Measurements from ENCODE around the gene NRF1.
"Not testable (repeated sequence)": the region's sequence is repeated elsewhere in the genome, so short reads cannot be mapped to it uniquely, and the experiment has no call there.

Gene NRF1

GRCh38 chr7:129671266-129671665 is 59.7 kb downstream of the NRF1 start:
- intact Hi-C loops (cut with DNase I): no loop called here
- DNase-seq: no peak

DNA sequence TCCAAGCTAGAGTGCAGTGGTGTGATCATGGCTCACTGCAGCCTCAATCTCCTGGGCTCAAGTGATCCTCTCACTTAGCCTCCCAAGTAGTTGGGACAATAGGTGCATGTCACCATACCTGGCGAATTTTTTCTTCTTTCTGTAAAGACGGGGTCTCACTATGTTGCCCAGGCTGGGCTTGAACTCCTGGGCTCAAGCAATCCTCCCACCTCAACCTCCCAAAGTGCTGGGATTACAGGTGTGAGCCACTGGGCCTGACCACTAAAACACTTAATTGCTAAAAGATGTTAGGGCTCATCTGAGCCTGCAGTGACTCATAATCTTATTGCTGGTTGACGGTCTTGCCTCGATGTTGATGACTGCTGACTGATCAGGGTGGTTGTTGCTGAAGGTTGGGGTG is 63.0 kb downstream of the NRF1 start:
- DNase-seq; intact Hi-C loops (cut with DNase I): not testable (repeated sequence)

DNA sequence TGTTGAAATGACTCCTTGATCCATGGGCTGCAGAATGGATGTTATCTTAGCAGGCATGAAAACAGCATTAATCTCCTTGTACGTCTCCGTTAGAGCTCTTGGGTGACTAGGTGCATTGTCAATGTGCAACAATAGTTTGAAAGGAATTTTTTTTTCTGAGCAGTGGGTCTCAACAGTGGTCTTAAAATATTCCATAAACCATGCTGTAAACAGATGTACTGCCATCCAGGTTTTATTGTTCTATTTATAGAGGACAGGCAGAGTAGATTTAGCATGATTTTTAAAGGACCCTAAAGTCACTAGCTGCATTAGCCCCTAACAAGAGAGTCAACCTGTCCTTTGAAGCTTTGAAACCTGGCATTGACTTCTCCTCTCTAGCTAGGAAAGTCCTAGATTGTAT is 64.0 kb downstream of the NRF1 start:
- intact Hi-C loops (cut with DNase I): no loop called here
- no peak for DNase-seq

DNA sequence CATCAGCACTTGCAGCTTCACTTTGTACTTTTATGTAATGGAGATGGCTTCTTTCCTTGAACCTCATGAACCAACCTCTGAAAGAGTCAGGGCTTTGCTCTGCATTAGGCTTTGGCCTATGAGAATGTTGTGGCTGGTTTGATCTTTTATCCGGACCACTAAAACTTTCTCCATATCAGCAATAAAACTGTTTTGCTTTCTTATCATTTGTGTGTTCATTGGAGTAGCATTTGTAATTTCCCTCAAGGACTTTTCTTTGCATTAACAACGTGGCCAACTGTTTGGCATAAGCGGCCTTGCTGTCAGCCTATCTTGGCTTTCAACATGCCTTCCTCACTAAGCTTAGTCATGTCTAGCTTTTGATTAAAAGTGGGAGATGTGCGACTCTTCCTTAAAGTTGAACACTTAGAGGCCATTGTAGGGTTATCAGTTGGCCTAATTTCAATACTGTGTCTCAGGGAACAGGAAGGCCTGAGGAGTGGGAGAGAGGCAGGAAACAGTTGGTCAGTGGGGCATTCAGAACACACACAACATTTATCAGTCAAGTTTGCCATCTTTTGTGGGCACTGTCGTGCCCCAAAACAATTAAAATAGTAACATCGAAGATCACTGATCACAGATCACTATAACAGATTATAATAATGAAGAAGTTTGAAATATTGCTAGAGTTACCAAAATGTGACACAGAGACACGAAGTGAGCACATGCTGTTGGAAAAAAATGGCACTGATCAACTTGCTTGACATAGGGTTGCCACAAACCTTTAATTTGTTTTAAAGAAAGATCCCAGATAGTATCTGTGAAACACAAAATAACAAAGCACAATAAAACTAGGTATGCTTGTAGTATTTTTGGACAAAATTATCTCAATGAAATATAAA is 64.7 kb downstream of the NRF1 start:
- no peak for DNase-seq
- intact Hi-C loops (cut with DNase I): no loop called here

GRCh38 chr7:129677796-129678195 is 66.3 kb downstream of the NRF1 start:
- intact Hi-C loops (cut with DNase I): no loop called here

DNA sequence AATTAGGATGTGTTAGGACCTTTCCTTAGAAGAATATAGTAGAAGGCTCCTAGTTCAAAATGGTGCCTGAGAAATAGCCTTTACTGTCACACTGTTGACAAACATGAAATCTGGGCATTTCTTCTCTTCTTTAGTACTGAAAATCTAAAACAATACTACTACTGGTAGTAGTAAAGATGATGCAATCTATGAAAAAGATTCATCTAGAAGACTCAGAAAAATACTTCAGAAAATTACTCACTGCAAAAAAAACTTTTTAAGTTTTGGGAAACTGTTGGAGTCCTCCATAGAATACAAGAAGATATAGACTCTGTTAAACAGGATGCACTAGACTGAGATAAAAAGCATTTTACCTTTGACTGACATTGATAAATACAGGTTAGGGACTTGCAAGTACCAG is 67.1 kb downstream of the NRF1 start:
- intact Hi-C loops (cut with DNase I): no loop called here
- no peak for DNase-seq

More at GRCh38 chr7:129677796-129678195, 66.3 kb downstream of the NRF1 start:
- DNase-seq: no peak

DNA sequence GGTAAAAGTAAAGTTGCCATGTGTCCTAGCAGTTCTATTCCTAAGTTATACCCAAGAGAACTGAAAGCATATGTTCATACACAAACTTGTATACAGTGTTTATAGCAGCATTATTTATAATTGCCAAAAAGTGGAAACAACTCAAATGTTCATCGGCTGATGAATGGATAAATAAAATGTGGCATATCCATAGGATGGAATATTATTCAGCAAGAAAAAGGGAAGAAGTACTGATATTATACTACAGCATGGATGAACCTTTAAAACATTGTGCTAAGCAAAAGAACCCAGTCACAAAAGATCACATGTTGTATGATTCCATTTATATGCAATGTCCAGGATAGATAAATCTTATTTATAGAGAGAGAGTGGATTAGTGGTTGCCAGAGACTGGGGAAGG is 68.9 kb downstream of the NRF1 start:
- intact Hi-C loops (cut with DNase I): no loop called here
- no peak for DNase-seq

DNA sequence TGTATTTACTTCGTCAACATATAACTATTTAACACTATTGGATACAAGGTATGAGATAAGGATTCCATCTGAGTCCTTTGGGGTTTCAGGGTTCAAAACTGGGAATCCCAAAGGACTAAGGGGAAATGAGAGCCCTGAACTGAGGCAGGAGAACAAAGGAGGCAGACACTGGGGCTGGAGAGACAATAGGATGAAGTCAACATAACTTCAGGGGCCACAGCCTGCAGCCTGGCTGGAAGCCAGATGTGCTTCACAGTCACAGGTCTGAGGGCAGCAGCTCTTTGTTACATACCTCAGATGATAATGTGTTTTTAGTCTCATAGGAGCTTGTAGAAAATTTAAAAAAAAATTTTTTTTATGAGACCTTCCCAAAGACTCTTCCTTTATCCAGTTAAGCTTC is 73.3 kb downstream of the NRF1 start:
- intact Hi-C loops (cut with DNase I): no loop called here
- no peak for DNase-seq

DNA sequence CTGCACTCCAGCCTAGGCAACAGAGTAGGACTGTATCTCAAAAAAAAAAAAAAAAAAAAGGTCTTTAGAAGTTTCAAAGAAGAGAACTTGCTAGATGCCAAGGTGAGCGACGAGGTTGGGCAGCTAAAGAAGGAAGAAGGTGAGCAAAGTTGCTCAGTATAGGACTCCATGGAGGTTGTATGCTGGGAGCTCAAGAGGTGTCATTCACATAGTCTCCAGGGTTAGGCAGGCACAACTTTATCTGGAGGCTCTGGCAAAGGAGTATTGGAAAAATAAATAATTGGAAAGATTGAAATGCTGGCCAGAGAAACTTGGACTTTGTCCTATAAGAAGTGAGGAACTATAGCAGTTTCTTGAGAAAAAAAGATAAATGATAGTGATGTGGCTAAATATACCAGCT is 74.5 kb downstream of the NRF1 start:
- intact Hi-C loops (cut with DNase I): no loop called here
- no peak for DNase-seq

DNA sequence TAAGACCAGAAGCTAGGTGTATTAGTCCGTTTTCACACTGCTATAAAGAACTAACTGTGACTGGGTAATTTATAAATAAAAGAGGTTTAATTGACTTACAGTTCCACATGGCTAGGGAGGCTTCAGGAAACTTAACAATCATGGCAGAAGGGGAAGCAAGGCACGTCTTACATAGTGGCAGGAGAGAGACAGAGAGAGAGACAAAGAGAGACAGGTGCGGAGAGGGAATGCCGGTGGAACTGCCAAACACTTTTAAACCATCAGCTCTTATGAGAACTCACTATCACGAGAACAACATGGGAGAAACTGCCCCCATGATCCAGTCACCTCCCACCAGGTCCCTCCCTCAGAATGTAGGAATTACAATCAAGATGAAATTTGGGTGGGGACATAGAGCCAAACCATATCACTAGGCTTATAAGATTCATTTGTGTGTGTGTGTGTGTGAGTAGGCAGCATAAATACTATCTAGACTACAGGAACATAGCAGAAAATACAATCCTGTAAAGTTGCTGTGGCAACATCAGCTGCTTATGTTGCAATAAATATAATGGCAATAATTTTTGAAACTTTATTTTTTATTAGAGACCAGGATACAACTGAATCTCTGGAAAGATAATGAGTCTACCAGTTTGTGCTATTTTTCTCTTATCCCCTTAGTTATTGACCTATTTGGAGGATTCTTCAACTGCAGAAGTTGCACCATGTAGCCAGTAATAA is 77.1 kb downstream of the NRF1 start:
- no peak for DNase-seq
- intact Hi-C loops (cut with DNase I): no loop called here

DNA sequence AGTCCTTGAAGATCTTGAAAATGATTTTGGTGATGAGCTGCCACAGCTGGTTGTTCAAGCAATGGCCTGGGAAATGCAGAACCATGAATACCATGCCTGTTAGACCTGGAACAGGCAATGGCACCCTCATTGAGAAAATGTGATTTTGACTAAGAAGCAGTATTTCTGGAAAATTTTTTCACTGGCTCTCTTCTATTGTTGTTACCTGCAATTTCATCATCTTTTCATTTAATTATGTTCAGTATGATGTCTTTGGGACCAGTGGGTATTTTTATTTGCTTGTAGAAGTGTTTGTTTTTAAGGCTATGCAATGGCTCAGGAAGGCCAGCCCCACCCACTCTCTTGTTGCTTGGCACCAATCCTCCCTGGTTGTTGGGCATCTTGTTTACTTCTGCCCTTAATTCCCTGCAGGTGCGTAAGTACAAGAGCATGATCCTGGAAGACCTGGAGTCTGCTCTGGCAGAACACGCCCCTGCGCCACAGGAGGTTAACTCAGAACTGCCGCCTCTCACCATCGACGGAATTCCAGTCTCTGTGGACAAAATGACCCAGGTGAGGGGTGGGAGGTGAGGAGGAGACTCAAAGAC is 78.6 kb downstream of the NRF1 start:
- no peak for DNase-seq
- intact Hi-C loops (cut with DNase I): no loop called here

- intact Hi-C loops (cut with DNase I): no loop called here
- DNase-seq: no peak
Measured at GRCh38 chr7:129690701-129691100, 79.2 kb downstream of the NRF1 start.

DNA sequence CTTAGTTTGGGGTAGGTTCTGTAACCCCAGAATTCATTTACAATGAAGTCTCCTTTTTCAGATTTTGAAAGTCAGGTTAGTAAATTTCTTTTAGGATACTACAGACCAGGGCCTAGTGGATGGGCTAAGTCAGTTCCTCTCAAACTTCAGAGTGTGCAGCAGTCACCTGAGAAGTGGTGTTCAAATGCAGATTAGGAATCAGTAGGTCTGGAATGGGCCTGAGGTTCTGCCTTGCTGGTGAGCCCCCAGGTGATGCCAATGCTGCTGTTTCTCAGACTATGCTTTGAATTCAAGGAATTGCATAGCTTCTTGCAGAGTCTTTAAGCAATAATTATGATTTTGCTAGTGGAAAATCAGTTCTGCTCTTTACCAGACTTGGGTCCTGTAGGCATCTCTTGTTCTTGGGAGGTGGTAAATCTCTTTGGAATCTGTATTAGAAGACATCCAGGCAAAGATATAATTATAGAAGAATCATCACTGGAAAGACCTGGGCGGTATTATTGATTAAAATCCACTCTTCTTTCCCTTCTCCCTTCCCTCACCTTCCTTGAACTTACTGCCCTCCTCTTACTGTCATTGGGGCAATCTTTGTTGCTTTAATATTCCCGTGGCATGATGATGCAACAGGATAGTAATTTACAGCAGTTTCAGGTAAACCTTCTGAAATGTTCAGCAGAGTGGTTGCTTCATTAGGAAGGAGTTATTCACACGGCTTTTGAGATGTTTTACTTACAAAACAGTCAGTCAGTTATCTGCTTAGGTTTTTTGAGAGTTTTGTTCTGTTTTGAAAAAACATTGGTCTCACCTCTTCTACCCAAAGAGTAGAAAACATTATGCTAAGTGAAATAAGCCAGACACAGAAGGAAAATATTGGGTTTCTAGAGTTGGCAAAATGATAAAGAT is 87.2 kb downstream of the NRF1 start:
- intact Hi-C loops (cut with DNase I): no loop called here
- DNase-seq: no peak

DNA sequence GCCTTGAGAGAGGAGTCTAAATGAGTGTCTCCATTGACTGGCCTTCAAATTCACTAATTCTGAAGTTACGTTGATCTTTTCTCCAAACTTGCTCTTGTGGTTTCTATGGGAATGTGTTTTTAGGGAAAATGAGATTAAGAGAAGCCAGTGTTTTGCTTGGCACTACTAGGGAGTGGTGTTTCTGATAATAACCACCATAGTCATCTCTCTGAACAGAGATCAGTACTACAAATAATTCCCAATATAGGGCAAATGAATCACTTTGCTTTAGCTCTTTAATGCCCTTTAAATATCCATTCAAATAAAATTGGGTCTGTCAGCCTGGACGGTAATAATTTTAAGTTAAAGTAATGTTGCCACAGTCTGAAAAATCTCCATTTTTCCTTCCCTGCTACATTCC is 90.8 kb downstream of the NRF1 start:
- intact Hi-C loops (cut with DNase I): no loop called here
- no peak for DNase-seq

DNA sequence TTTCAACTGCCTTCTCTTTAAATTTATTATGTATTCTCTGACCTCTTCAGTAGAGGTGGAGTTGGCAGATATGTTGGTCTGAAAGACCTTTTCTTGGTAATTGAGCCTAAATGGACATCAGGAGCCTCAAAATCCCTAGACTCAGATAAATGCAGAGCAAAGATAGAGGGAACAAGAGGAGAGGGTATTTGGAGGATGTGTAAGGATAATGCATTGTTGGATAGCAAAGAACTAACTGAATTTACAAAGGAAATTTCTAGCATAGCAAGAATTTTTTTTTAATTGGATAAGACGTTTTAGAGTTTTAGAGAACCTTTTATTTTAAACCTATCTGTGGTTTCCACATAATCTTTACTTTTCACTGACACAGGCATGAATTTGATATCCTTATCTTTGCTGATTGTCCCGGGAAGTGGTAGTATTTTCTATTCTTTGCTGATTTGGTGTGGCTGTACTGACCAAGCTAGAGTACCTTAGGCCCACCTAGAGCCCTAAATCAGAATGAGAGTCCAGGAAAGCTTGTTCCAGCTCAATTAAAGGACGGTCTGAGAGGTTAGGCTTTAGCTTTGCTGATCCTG is 91.3 kb downstream of the NRF1 start:
- no peak for DNase-seq
- intact Hi-C loops (cut with DNase I): no loop called here

GRCh38 chr7:129703751-129704150 is 92.2 kb downstream of the NRF1 start:
- intact Hi-C loops (cut with DNase I): no loop called here
- no peak for DNase-seq

GRCh38 chr7:129707910-129708499 is 96.5 kb downstream of the NRF1 start:
- intact Hi-C loops (cut with DNase I): no loop called here
- DNase-seq: no peak

DNA sequence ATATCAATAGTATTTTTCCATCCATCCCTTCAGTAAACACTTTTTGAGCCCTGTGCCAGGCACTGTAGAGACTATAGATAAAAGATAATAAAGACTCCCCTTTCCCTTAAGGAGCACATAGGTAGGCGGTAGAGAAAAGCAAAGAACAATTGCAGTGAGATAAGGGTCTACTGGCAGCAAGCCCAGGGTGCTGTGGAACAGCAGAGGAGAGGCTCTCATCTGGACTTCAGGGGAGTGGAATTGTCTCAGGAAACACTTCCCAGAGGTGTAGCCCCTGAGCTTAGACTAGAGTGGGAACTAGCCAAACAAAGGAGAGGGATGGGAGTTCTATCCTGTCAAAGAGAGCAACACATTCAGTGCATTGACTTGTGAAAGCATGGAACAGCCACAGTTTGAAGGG is 102.0 kb downstream of the NRF1 start:
- DNase-seq: no peak
- intact Hi-C loops (cut with DNase I): no loop called here

DNA sequence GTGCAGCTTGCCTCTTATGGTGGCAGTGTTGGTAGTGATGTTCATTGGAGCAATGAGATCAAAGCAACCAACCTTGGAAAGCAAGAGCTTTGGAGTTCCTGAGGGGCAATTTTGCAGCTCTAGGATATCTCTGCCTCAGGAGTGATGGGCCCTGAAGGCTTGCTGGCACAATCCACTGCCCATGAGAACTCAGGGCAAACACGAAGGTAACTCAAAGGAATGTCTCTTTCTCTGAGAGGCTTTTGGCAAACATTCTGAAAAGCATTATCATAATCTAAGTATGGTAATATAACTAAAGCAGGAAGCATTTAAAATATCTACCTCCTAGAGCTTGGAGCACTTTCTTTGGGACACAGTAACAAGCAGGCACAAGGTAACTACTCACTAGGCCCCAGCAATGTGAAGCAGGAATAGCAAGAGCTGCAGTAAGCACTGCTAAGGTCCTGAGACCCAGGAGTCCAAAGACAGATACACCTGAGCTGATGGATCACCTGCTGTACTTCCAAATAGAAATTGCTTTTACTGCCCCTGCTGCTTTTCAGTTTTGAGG is 103.1 kb downstream of the NRF1 start:
- intact Hi-C loops (cut with DNase I): no loop called here
- no peak for DNase-seq
